ENCODE results near the gene TAGLN3. TPM values are rescaled to one million over a fixed set of nuclear protein-coding genes. Genes with fewer than 3 reads are reported as not detected.

The TAGLN3 gene
- total RNA-seq, 1 experiment from 2014 or later: not detected

DNA sequence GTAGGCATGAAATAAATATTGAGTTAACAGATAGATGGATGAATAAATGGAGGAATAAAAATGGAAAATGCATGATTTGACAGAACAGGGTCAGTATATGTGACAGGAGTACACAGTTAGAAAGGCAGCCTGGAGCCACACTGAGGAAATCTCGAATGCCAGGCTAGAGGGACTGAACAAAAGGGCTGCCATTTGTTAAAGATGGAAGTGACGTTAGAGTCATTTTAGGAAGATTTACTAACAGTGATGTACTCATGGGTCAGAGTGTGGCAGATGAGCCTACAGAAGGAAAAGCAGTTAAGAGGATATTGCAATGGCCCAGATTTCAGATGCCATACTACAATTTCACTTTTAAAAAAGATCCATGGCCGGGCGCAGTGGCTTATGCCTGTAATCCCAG is 28.4 kb downstream of the TAGLN3 start:
- Mint-ChIP-seq H3K36me3 (ENCODE audit: insufficient read depth, unreplicated experiment) (no peaks in the 10 kb centered on the region), H3K4me1 (ENCODE audit: low read depth, unreplicated experiment) (no peaks in the 10 kb centered on the region), H3K27me3 (ENCODE audit: insufficient read depth, unreplicated experiment) (peaks cover 2% of the 10 kb centered on the region), H3K4me3 (ENCODE audit: unreplicated experiment) (no peak overlapping the region), H3K9me3 (ENCODE audit: unreplicated experiment) (peaks cover under 1% of the 10 kb centered on the region), H3K27ac (ENCODE audit: unreplicated experiment) (no peak overlapping the region)
- Histone ChIP-seq H3K27me3 (replicated peaks; ENCODE audit: control insufficient read depth, insufficient read depth, low read length) (no peaks in the 10 kb centered on the region), H3K4me1 (no peaks in the 10 kb centered on the region), H3K4me3 (ENCODE audit: low read depth, low read length) (no peak overlapping the region), H3K9me3 (no peaks in the 10 kb centered on the region), H3K36me3 (ENCODE audit: control insufficient read depth, insufficient read depth, low read length) (no peaks in the 10 kb centered on the region)
- TF ChIP-seq, protein P1, sequence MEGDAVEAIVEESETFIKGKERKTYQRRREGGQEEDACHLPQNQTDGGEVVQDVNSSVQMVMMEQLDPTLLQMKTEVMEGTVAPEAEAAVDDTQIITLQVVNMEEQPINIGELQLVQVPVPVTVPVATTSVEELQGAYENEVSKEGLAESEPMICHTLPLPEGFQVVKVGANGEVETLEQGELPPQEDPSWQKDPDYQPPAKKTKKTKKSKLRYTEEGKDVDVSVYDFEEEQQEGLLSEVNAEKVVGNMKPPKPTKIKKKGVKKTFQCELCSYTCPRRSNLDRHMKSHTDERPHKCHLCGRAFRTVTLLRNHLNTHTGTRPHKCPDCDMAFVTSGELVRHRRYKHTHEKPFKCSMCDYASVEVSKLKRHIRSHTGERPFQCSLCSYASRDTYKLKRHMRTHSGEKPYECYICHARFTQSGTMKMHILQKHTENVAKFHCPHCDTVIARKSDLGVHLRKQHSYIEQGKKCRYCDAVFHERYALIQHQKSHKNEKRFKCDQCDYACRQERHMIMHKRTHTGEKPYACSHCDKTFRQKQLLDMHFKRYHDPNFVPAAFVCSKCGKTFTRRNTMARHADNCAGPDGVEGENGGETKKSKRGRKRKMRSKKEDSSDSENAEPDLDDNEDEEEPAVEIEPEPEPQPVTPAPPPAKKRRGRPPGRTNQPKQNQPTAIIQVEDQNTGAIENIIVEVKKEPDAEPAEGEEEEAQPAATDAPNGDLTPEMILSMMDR (IDR thresholded peaks at IDR 0.05; ENCODE audit: insufficient read depth in 1 of 2, low read depth in 1 of 2, low read length in 1 of 2, severe bottlenecking in 1 of 2, unreplicated experiment in 1 of 2): no peak
- intact Hi-C loops (cut with micrococcal nuclease; ENCODE audit: unreplicated experiment): no loop called here
- no TSS peak for BruUV-seq (replicated peaks)
- no peak for DNase-seq
- ChIA-PET CTCF (no interaction called here), POLR2A (no interaction called here)

DNA sequence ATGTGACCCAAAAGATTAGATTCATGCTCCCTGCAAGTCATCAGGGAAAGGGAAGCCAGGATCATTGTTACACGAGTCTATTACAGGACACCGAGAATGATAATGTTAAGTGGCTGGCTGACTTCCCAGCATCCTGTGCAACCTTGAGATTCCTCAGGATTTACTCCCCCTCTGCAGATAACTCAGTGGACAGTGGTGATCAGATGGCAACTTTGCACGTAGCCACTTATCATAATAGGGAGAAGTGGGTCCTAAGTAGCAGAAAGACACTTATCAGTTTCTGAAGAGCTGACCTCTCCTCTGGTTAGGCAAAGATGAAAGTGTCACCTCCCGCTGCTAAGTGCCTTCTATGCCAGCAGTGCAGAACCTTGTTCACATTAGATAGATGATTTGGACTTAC is 29.1 kb downstream of the TAGLN3 start:
- intact Hi-C loops (cut with micrococcal nuclease; ENCODE audit: unreplicated experiment): no loop called here
- Mint-ChIP-seq H3K27me3 (ENCODE audit: insufficient read depth, unreplicated experiment) (peaks cover 2% of the 10 kb centered on the region), H3K36me3 (ENCODE audit: insufficient read depth, unreplicated experiment) (no peaks in the 10 kb centered on the region), H3K4me1 (ENCODE audit: low read depth, unreplicated experiment) (no peaks in the 10 kb centered on the region), H3K4me3 (ENCODE audit: unreplicated experiment) (no peak overlapping the region), H3K9me3 (ENCODE audit: unreplicated experiment) (no peaks in the 10 kb centered on the region), H3K27ac (ENCODE audit: unreplicated experiment) (no peak overlapping the region)
- no peaks in the 10 kb centered on the region for H3K4me1 ChIP-seq
- H3K27me3 ChIP-seq (replicated peaks; ENCODE audit: control insufficient read depth, insufficient read depth, low read length): no peaks in the 10 kb centered on the region
- no peaks in the 10 kb centered on the region for H3K36me3 ChIP-seq (ENCODE audit: control insufficient read depth, insufficient read depth, low read length)
- TF ChIP-seq, protein P1 (IDR thresholded peaks at IDR 0.05; ENCODE audit: insufficient read depth in 1 of 2, low read depth in 1 of 2, low read length in 1 of 2, severe bottlenecking in 1 of 2, unreplicated experiment in 1 of 2): no peak
- H3K9me3 ChIP-seq: no peaks in the 10 kb centered on the region
- POLR2A ChIA-PET: no interaction called here
- no peak for DNase-seq
- H3K4me3 ChIP-seq (ENCODE audit: low read depth, low read length): no peak overlapping the region
- BruUV-seq (replicated peaks): no TSS peak
- CTCF ChIA-PET: no interaction called here

DNA sequence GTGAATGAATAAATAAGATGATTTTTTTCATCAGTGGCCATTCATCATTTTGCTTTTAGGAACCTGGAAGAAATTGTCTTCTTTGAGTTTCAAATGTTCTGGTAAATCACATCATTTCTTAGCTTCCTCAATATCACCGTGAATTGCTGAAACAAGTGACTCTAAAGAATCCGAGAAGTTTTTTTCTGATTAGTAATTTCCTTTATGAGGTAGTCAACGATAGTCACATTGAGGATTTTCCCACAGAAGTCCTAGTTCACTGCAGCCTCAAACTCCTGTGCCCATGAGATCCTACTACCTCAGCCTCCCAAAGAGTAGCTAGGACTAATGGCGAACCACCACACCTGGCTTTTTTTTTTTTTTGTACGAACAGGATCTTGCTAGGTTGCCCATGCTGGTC is 32.2 kb downstream of the TAGLN3 start:
- Histone ChIP-seq H3K27me3 (replicated peaks; ENCODE audit: control insufficient read depth, insufficient read depth, low read length) (no peaks in the 10 kb centered on the region), H3K4me3 (ENCODE audit: low read depth, low read length) (no peak overlapping the region), H3K36me3 (ENCODE audit: control insufficient read depth, insufficient read depth, low read length) (no peaks in the 10 kb centered on the region), H3K9me3 (no peaks in the 10 kb centered on the region), H3K4me1 (no peaks in the 10 kb centered on the region)
- POLR2A ChIA-PET: no interaction called here
- intact Hi-C loops (cut with micrococcal nuclease; ENCODE audit: unreplicated experiment): no loop called here
- H3K9me3 Mint-ChIP-seq (ENCODE audit: unreplicated experiment): no peaks in the 10 kb centered on the region
- H3K27me3 Mint-ChIP-seq (ENCODE audit: insufficient read depth, unreplicated experiment): peaks cover 2% of the 10 kb centered on the region
- TF ChIP-seq, protein P1 (IDR thresholded peaks at IDR 0.05; ENCODE audit: insufficient read depth in 1 of 2, low read depth in 1 of 2, low read length in 1 of 2, severe bottlenecking in 1 of 2, unreplicated experiment in 1 of 2): no peak
- H3K4me1 Mint-ChIP-seq (ENCODE audit: low read depth, unreplicated experiment): no peaks in the 10 kb centered on the region
- BruUV-seq (replicated peaks): no TSS peak
- CTCF ChIA-PET: interaction anchor here (1.0 kb wide), 1 partner anchor 17 kb away, joined by 3 read pairs; no protein-coding TSS in a partner anchor
- H3K27ac Mint-ChIP-seq (ENCODE audit: unreplicated experiment): no peak overlapping the region
- H3K36me3 Mint-ChIP-seq (ENCODE audit: insufficient read depth, unreplicated experiment): no peaks in the 10 kb centered on the region
- no peak overlapping the region for H3K4me3 Mint-ChIP-seq (ENCODE audit: unreplicated experiment)
- DNase-seq: no peak

All from Caco-2 (cell line).